GM23338 (cell line): ENCODE data around the gene HLA-B. TPM values are rescaled to one million over a fixed set of nuclear protein-coding genes. Genes with fewer than 3 reads are reported as not detected.

ENCODE experiments used
- ATAC-seq: fragments of 200-7000 bp; cut with Tn5 transposase; 3 replicates; pipeline ENCODE4 v1.9.1; 2020
- DNase-seq: peaks from one replicate; pipeline ENCODE4 v3.0.0-alpha.2; 2015; ENCODE audit warnings: low spot score
- H2AFZ ChIP-seq: fragments of 200-600 bp; sonication (generic); 2 replicates; pipeline ENCODE4 v1.8.0; 2016; ENCODE audit warnings: antibody characterized with exemption, mild to moderate bottlenecking, moderate library complexity
- H3F3A ChIP-seq: fragments of 200-600 bp; sonication (generic); replicated peaks from 2 replicates; pipeline ENCODE4 v1.8.0; 2017; ENCODE audit warnings: antibody characterized with exemption, mixed run types, low read depth
- H3K27ac ChIP-seq: fragments of 200-600 bp; sonication (generic); 2 replicates; pipeline ENCODE4 v1.6.1; 2016; ENCODE audit warnings: low read depth
- H3K27me3 ChIP-seq: fragments of 200-600 bp; sonication (generic); 2 replicates; pipeline ENCODE4 v1.8.0; 2016; ENCODE audit warnings: mild to moderate bottlenecking, mixed run types, moderate library complexity; ENCODE audit not compliant: insufficient read depth
- H3K36me3 ChIP-seq: fragments of 200-600 bp; sonication (generic); 2 replicates; pipeline ENCODE4 v1.8.0; 2016; ENCODE audit warnings: mild to moderate bottlenecking; ENCODE audit not compliant: insufficient read depth
- H3K4me1 ChIP-seq: fragments of 200-600 bp; sonication (generic); 2 replicates; pipeline ENCODE4 v1.8.0; 2016; ENCODE audit warnings: mild to moderate bottlenecking, moderate library complexity; ENCODE audit not compliant: insufficient read depth
- H3K4me2 ChIP-seq: fragments of 200-600 bp; sonication (generic); 2 replicates; pipeline ENCODE4 v1.7.1; 2017; ENCODE audit warnings: mixed run types
- H3K4me3 ChIP-seq: fragments of 200-600 bp; sonication (generic); 2 replicates; pipeline ENCODE4 v1.6.1; 2016; ENCODE audit warnings: mixed run types
- H3K79me2 ChIP-seq: fragments of 200-600 bp; sonication (generic); replicated peaks from 2 replicates; pipeline ENCODE4 v1.8.0; 2017; ENCODE audit warnings: mild to moderate bottlenecking; ENCODE audit not compliant: insufficient read depth
- H3K9me2 ChIP-seq: fragments of 200-600 bp; sonication (generic); 2 replicates; pipeline ENCODE4 v1.8.0; 2017; ENCODE audit not compliant: insufficient read depth
- H4K20me1 ChIP-seq: fragments of 200-600 bp; sonication (generic); replicated peaks from 2 replicates; pipeline ENCODE4 v1.8.0; 2017; ENCODE audit warnings: mild to moderate bottlenecking; ENCODE audit not compliant: insufficient read depth
- H3K27ac Mint-ChIP-seq: 2 replicates; pipeline ENCODE4 v1.8.0; 2020; ENCODE audit warnings: inconsistent platforms, mild to moderate bottlenecking, moderate library complexity, mixed read lengths
- H3K27me3 Mint-ChIP-seq: 3 replicates; pipeline ENCODE4 v1.8.0; 2022; ENCODE audit warnings: low read depth, mild to moderate bottlenecking, moderate library complexity, mixed read lengths, inconsistent platforms; ENCODE audit not compliant: insufficient read depth, poor library complexity
- H3K36me3 Mint-ChIP-seq: 3 replicates; pipeline ENCODE4 v1.8.0; 2021; ENCODE audit warnings: low read depth, mild to moderate bottlenecking, inconsistent platforms, moderate library complexity, mixed read lengths
- H3K4me1 Mint-ChIP-seq: 3 replicates; pipeline ENCODE4 v1.8.0; 2020; ENCODE audit warnings: mild to moderate bottlenecking, inconsistent platforms, mixed read lengths
- H3K4me3 Mint-ChIP-seq: 3 replicates; pipeline ENCODE4 v1.8.0; 2021; ENCODE audit warnings: moderate library complexity, mild to moderate bottlenecking, inconsistent platforms, mixed read lengths
- H3K9me3 Mint-ChIP-seq: 3 replicates; pipeline ENCODE4 v1.8.0; 2020; ENCODE audit warnings: moderate library complexity, mild to moderate bottlenecking, inconsistent platforms, mixed read lengths
- CREB1 ChIP-seq: fragments of 250-450 bp; sonication (Bioruptor Pico); IDR thresholded peaks from 2 replicates; pipeline ENCODE4 v1.5.0; 2020; ENCODE audit warnings: low read depth, mild to moderate bottlenecking, moderate library complexity
- EZH2 ChIP-seq: fragments of 200-600 bp; sonication (generic); IDR thresholded peaks from one replicate; pipeline ENCODE4 v1.8.0; 2017; ENCODE audit warnings: antibody characterized with exemption, mild to moderate bottlenecking, low read depth; ENCODE audit not compliant: unreplicated experiment
- EZH2phosphoT487 ChIP-seq: fragments of 200-600 bp; sonication (generic); IDR thresholded peaks from one replicate; pipeline ENCODE4 v1.8.1; 2018; ENCODE audit warnings: antibody characterized with exemption; ENCODE audit not compliant: unreplicated experiment
- NANOG ChIP-seq: IDR thresholded peaks from 2 replicates; pipeline ENCODE4 v1.6.1; 2016; ENCODE audit warnings: antibody characterized with exemption, borderline replicate concordance
- ZNF114 ChIP-seq: fragments of 250-450 bp; sonication (Bioruptor Pico); IDR thresholded peaks from 2 replicates; pipeline ENCODE4 v1.5.0; 2020; ENCODE audit warnings: mild to moderate bottlenecking, moderate library complexity
- long read RNA-seq: library from polyadenylated mRNA; unstranded; transcript quantifications from one replicate; pipeline ENCODE4 v2.0.0, GENCODE V29; 2020; ENCODE audit not compliant: unreplicated experiment
- polyA plus RNA-seq: library from polyadenylated mRNA; unstranded; fragments of >200 nt; fragmentation: Nextera tagmentation; extraction: Ambion mirVana; gene quantifications from 2 replicates; pipeline ENCODE4 v1.2.1, GENCODE V29; 2016
- total RNA-seq: library from RNA; depleted of rRNA; stranded (reverse); fragments of >200 nt; shearing (Covaris generic); gene quantifications from 2 replicates; pipeline ENCODE4 v1.2.3, GENCODE V29; 2014; rRNA removed
- TF ChIP-seq, protein P1 (sequence below): fragments of 250-450 bp; sonication (Bioruptor Pico); IDR thresholded peaks from 2 replicates; pipeline ENCODE4 v1.5.0; 2020; ENCODE audit warnings: mild to moderate bottlenecking, moderate library complexity
- TF ChIP-seq, protein P2 (sequence below), 2 experiments: fragments of 200-600 bp in 1 of 2; sonication (generic) in 1 of 2; conservative IDR thresholded peaks; 2 replicates each; pipeline versions ENCODE4 v1.5.1 to v1.6.1; 2016 to 2017; ENCODE audit warnings: antibody characterized with exemption in 2 of 2, low read depth in 2 of 2, mild to moderate bottlenecking in 2 of 2, moderate library complexity in 1 of 2
- TF ChIP-seq, protein P3 (sequence below): IDR thresholded peaks from one replicate; pipeline ENCODE4 v1.6.1; 2018; ENCODE audit warnings: antibody characterized with exemption; ENCODE audit not compliant: unreplicated experiment

HLA-B gene
- total RNA-seq (36.1 and 44.3 TPM in 2 replicates), polyA plus RNA-seq (86.0 and 102 TPM in 2 replicates)
- long read RNA-seq, transcript HLA-B-249 (8 exons, 1,547 nt): major isoform, 65 of 80 reads
- long read RNA-seq, partial matches to known transcripts: 8 of 80 reads
- long read RNA-seq, other reads (novel, unspliced or antisense): 7 of 80 reads

DNA sequence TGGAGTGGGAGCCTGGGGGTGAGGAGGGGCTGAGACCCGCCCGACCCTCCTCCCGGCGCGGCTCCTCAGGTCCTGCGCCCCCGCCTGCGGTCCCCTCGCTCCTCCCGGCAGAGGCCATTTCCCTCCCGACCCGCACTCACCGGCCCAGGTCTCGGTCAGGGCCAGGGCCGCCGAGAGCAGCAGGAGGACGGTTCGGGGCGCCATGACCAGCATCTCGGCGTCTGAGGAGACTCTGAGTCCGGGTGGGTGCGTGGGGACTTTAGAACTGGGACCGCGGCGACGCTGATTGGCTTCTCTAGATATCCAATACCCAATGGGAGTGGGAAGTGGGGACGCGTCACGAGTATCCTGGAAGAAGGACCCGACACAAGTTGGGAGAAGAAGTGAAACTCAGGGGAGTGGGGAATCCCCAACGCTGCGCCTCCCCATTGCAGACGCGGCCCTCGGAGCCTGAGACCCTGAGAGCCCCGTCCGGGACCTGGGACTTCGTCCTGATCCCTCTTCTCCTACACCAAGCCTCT is at the start of gene HLA-B:
Gene HLA-B (minus strand): TSS at position 234 of the 521 bp plus-strand sequence. CDS start 21 bp downstream, at position 213.
- Histone ChIP-seq H3K79me2 (no peaks in the 10 kb centered on the region), H3K4me2 (peak within 1 kb of the TSS; percentile 74; the same call in 1 of the 2 replicates), H3F3A (no peaks in the 10 kb centered on the region), H3K27ac (no peak within 1 kb of the TSS), H3K9me2 (no peaks in the 10 kb centered on the region), H3K4me1 (no peaks in the 10 kb centered on the region), H4K20me1 (no peaks in the 10 kb centered on the region), H3K4me3 (peak within 1 kb of the TSS; percentile 61), H2AFZ (no peak within 1 kb of the TSS), H3K27me3 (peaks cover 46% of the 10 kb centered on the region), H3K36me3 (no peaks in the 10 kb centered on the region)
- Mint-ChIP-seq H3K27me3 (peaks cover 37% of the 10 kb centered on the region), H3K4me3 (peak within 1 kb of the TSS; percentile 86), H3K4me1 (peaks cover 2% of the 10 kb centered on the region; the same call in 2 of the 3 replicates), H3K27ac (no peak within 1 kb of the TSS), H3K9me3 (no peaks in the 10 kb centered on the region; the same call in 2 of the 3 replicates), H3K36me3 (peaks cover 22% of the 10 kb centered on the region)
- TF ChIP-seq CREB1: no peak
- TF ChIP-seq, protein P1, sequence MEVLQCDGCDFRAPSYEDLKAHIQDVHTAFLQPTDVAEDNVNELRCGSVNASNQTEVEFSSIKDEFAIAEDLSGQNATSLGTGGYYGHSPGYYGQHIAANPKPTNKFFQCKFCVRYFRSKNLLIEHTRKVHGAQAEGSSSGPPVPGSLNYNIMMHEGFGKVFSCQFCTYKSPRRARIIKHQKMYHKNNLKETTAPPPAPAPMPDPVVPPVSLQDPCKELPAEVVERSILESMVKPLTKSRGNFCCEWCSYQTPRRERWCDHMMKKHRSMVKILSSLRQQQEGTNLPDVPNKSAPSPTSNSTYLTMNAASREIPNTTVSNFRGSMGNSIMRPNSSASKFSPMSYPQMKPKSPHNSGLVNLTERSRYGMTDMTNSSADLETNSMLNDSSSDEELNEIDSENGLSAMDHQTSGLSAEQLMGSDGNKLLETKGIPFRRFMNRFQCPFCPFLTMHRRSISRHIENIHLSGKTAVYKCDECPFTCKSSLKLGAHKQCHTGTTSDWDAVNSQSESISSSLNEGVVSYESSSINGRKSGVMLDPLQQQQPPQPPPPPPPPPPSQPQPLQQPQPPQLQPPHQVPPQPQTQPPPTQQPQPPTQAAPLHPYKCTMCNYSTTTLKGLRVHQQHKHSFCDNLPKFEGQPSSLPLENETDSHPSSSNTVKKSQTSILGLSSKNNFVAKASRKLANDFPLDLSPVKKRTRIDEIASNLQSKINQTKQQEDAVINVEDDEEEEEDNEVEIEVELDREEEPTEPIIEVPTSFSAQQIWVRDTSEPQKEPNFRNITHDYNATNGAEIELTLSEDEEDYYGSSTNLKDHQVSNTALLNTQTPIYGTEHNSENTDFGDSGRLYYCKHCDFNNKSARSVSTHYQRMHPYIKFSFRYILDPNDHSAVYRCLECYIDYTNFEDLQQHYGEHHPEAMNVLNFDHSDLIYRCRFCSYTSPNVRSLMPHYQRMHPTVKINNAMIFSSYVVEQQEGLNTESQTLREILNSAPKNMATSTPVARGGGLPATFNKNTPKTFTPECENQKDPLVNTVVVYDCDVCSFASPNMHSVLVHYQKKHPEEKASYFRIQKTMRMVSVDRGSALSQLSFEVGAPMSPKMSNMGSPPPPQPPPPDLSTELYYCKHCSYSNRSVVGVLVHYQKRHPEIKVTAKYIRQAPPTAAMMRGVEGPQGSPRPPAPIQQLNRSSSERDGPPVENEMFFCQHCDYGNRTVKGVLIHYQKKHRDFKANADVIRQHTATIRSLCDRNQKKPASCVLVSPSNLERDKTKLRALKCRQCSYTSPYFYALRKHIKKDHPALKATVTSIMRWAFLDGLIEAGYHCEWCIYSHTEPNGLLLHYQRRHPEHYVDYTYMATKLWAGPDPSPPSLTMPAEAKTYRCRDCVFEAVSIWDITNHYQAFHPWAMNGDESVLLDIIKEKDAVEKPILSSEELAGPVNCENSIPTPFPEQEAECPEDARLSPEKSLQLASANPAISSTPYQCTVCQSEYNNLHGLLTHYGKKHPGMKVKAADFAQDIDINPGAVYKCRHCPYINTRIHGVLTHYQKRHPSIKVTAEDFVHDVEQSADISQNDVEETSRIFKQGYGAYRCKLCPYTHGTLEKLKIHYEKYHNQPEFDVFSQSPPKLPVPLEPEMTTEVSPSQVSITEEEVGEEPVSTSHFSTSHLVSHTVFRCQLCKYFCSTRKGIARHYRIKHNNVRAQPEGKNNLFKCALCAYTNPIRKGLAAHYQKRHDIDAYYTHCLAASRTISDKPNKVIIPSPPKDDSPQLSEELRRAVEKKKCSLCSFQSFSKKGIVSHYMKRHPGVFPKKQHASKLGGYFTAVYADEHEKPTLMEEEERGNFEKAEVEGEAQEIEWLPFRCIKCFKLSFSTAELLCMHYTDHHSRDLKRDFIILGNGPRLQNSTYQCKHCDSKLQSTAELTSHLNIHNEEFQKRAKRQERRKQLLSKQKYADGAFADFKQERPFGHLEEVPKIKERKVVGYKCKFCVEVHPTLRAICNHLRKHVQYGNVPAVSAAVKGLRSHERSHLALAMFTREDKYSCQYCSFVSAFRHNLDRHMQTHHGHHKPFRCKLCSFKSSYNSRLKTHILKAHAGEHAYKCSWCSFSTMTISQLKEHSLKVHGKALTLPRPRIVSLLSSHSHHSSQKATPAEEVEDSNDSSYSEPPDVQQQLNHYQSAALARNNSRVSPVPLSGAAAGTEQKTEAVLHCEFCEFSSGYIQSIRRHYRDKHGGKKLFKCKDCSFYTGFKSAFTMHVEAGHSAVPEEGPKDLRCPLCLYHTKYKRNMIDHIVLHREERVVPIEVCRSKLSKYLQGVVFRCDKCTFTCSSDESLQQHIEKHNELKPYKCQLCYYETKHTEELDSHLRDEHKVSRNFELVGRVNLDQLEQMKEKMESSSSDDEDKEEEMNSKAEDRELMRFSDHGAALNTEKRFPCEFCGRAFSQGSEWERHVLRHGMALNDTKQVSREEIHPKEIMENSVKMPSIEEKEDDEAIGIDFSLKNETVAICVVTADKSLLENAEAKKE (CRISPR knock-in tag): no peak
- no peak for TF ChIP-seq NANOG
- peak; percentile 79 for DNase-seq
- ATAC-seq: peak; percentile 85

DNA sequence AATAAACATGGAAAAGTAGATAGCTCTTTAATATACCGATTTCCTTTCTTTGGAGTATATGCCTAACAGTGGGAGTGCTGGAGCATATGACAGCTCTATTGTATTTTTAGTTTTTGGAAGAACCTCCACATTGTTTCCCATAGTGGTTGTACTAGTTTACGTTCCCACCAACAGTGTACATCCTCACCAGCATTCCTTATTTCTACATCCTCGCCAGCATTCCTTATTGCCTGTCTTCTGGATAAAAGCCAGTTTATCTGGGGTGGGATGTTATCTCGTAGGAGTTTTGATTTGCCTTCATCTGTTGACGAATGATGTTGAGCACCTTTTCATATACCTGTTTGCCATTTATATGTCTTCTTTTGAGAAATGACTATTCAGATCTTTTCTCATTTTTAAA is 49.0 kb upstream of the HLA-B start:
- Mint-ChIP-seq H3K36me3 (peaks cover 10% of the 10 kb centered on the region; the same call in 2 of the 3 replicates), H3K4me3 (peak overlapping the region; percentile 50; the same call in 1 of the 3 replicates), H3K4me1 (peaks cover 40% of the 10 kb centered on the region), H3K27me3 (peaks cover 24% of the 10 kb centered on the region), H3K27ac (no peak overlapping the region), H3K9me3 (peaks cover 3% of the 10 kb centered on the region; the same call in 2 of the 3 replicates)
- peak overlapping the region; percentile 96 for H3K4me2 ChIP-seq
- peaks cover 41% of the 10 kb centered on the region for H3K4me1 ChIP-seq
- H3K27me3 ChIP-seq: peaks cover 17% of the 10 kb centered on the region
- peaks cover 35% of the 10 kb centered on the region for H4K20me1 ChIP-seq
- 0 out of 2 replicates have a peak, but pooled peaks cover 7% of the 10 kb centered on the region for H3F3A ChIP-seq
- no peaks in the 10 kb centered on the region; the same call in 1 of the 2 replicates for H3K9me2 ChIP-seq
- no peak overlapping the region for H2AFZ ChIP-seq
- H3K79me2 ChIP-seq: peaks cover 54% of the 10 kb centered on the region
- no peaks in the 10 kb centered on the region for H3K36me3 ChIP-seq
- no peak for ATAC-seq
- H3K4me3 ChIP-seq: peak overlapping the region; percentile 44
- no peak for DNase-seq
- H3K27ac ChIP-seq: no peak overlapping the region
- TF ChIP-seq CREB1 (no peak), ZNF114 (CRISPR knock-in tag) (no peak), EZH2phosphoT487 (no peak), EZH2 (no peak)
- TF ChIP-seq, protein P2, sequence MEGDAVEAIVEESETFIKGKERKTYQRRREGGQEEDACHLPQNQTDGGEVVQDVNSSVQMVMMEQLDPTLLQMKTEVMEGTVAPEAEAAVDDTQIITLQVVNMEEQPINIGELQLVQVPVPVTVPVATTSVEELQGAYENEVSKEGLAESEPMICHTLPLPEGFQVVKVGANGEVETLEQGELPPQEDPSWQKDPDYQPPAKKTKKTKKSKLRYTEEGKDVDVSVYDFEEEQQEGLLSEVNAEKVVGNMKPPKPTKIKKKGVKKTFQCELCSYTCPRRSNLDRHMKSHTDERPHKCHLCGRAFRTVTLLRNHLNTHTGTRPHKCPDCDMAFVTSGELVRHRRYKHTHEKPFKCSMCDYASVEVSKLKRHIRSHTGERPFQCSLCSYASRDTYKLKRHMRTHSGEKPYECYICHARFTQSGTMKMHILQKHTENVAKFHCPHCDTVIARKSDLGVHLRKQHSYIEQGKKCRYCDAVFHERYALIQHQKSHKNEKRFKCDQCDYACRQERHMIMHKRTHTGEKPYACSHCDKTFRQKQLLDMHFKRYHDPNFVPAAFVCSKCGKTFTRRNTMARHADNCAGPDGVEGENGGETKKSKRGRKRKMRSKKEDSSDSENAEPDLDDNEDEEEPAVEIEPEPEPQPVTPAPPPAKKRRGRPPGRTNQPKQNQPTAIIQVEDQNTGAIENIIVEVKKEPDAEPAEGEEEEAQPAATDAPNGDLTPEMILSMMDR (conservative IDR thresholded peaks at IDR 0.05; ENCODE audit: low read depth in 2 of 2): no peak
- TF ChIP-seq, protein P3, sequence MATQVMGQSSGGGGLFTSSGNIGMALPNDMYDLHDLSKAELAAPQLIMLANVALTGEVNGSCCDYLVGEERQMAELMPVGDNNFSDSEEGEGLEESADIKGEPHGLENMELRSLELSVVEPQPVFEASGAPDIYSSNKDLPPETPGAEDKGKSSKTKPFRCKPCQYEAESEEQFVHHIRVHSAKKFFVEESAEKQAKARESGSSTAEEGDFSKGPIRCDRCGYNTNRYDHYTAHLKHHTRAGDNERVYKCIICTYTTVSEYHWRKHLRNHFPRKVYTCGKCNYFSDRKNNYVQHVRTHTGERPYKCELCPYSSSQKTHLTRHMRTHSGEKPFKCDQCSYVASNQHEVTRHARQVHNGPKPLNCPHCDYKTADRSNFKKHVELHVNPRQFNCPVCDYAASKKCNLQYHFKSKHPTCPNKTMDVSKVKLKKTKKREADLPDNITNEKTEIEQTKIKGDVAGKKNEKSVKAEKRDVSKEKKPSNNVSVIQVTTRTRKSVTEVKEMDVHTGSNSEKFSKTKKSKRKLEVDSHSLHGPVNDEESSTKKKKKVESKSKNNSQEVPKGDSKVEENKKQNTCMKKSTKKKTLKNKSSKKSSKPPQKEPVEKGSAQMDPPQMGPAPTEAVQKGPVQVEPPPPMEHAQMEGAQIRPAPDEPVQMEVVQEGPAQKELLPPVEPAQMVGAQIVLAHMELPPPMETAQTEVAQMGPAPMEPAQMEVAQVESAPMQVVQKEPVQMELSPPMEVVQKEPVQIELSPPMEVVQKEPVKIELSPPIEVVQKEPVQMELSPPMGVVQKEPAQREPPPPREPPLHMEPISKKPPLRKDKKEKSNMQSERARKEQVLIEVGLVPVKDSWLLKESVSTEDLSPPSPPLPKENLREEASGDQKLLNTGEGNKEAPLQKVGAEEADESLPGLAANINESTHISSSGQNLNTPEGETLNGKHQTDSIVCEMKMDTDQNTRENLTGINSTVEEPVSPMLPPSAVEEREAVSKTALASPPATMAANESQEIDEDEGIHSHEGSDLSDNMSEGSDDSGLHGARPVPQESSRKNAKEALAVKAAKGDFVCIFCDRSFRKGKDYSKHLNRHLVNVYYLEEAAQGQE: no peak
